T-helper 2 cell treated with Interferon-gamma antibody and Interleukin-4, amounts not matched to agents 5 μg/mL and 100 μg/mL, for 36 hours (primary cell): ENCODE measurements around the gene TYMP.
"Not testable (repeated sequence)": the region's sequence is repeated elsewhere in the genome, so short reads cannot be mapped to it uniquely, and the experiment has no call there.

Experiments used
- DNase-seq: peaks from one replicate; pipeline ENCODE4 v3.0.0; 2021; ENCODE audit warnings: low spot score
- H3K27ac Mint-ChIP-seq: one replicate; pipeline ENCODE4 v1.8.0; 2021; ENCODE audit warnings: mild to moderate bottlenecking, mixed read lengths
- H3K27me3 Mint-ChIP-seq: one replicate; pipeline ENCODE4 v1.8.0; 2021; ENCODE audit warnings: low read depth, mixed read lengths
- H3K36me3 Mint-ChIP-seq: one replicate; pipeline ENCODE4 v1.8.0; 2021; ENCODE audit warnings: low read depth, mixed read lengths
- H3K4me1 Mint-ChIP-seq: one replicate; pipeline ENCODE4 v1.8.0; 2021; ENCODE audit warnings: low read depth, mixed read lengths
- H3K4me3 Mint-ChIP-seq: one replicate; pipeline ENCODE4 v1.8.0; 2022; ENCODE audit warnings: mild to moderate bottlenecking, moderate library complexity, mixed read lengths
- H3K9me3 Mint-ChIP-seq: one replicate; pipeline ENCODE4 v1.8.0; 2021; ENCODE audit warnings: mixed read lengths

The TYMP gene

DNA sequence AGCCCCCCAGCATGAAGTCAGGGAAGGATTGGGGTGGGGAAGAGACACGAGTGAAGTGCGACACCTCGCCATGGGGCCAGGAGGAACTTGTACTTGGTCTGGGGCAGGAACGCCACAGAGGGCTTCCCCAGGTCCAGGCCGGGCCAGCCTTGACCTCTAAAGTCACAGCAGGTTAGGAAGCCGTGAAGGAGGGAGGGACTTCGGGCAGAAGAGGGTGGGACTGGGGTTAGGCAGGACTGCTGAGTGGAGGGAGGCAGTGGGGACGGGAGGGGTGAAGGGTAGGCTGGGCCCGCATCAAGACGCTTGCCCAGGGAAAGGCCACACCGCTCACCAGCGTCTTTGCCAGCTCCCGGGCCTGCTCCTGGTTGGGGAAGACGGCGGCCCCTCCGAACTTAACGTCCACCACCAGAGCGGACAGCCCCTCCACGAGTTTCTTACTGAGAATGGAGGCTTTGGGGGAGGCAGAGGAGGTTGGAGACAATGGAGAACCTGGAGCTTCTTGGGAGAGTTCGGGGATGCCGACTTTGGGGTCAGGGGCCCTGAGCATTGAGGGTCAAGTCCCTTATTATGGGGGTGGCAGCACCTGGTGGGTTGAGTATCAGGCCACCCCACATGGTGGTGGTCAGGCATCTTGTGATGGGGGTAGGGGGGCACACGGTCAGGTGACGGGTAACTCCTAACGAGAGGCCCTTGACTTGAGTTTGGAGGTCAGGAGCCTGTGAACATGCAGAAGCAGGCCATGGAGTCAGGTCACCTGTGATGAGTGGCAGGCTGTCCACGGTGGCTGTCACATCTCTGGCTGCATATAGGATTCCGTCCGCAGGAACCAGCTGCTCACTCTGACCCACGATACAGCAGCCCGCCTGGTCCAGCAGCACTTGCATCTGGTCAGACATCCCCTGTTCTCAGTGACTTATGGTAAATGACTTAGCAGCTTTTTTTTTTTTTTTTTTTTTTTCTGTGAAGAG is 2.7 kb downstream of the TYMP start:
- peak overlapping the region; percentile 82 for H3K4me3 Mint-ChIP-seq
- H3K27ac Mint-ChIP-seq = peak overlapping the region; percentile 82
- no peaks in the 10 kb centered on the region for H3K9me3 Mint-ChIP-seq

DNA sequence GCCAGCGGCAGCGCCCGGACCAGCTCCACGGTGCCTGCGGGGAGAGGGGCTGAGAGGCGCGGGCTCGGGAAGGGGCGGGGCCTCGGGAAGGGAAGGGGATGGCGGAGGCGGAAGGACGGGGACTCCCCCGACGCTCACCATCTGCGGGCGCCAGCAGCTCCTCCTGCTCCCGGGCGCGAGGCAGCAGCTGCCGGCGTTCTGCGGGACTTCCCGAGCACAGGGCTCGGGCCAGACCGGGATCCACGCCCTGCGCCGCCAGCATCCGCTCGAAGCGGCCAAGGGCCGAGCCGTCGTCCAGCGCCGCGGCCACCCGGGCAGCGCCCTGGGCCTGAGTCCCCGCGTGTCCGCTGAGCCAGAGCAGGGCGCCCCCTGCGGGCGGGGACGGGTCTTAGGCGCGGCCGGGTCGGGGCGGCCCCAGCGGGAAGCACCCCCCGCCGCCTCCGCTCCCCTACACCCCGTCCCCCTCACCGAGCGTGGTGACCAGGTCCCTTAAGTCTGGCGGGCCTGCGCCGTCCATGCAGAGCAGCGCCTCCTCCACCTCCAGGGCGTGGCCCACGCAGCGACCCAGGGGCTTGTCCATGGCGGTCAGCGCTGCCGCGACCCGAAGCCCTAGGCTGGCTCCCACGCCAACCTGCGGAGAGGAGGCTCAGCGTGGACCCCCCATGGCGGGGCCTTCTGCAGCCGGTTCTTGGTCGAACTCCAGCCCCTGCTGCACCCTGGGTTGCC is 3.5 kb downstream of the TYMP start:
- H3K9me3 Mint-ChIP-seq = no peaks in the 10 kb centered on the region

More for the DNA sequence above, 2.7 kb downstream of the TYMP start:
- H3K27me3 Mint-ChIP-seq = no peaks in the 10 kb centered on the region
- DNase-seq = peak; percentile 43
- H3K36me3 Mint-ChIP-seq = peaks cover 28% of the 10 kb centered on the region
- peaks cover 28% of the 10 kb centered on the region for H3K4me1 Mint-ChIP-seq

DNA sequence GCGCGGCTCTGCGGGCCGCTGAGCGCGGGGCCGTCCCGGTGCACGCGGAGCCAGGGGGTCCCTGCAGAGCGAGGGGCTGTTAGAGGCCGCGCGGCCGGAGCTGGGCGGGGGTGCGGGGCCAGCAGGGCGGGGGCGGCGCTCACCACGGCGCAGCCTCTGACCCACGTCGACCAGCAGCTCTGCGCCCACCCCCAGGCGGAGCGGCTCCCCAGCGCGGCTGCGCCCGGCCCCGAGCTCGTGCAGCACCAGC is 4.0 kb downstream of the TYMP start:
- Mint-ChIP-seq H3K4me1 (peaks cover 28% of the 10 kb centered on the region), H3K27ac (peak overlapping the region; percentile 83), H3K9me3 (no peaks in the 10 kb centered on the region), H3K27me3 (no peaks in the 10 kb centered on the region), H3K36me3 (peaks cover 28% of the 10 kb centered on the region), H3K4me3 (peak overlapping the region; percentile 96)
- no peak for DNase-seq

More for the DNA sequence above, 3.5 kb downstream of the TYMP start:
- DNase-seq = peak; percentile 85
- Mint-ChIP-seq H3K27me3 (no peaks in the 10 kb centered on the region), H3K4me1 (peaks cover 28% of the 10 kb centered on the region), H3K36me3 (peaks cover 28% of the 10 kb centered on the region), H3K27ac (peak overlapping the region; percentile 82), H3K4me3 (peak overlapping the region; percentile 82)

DNA sequence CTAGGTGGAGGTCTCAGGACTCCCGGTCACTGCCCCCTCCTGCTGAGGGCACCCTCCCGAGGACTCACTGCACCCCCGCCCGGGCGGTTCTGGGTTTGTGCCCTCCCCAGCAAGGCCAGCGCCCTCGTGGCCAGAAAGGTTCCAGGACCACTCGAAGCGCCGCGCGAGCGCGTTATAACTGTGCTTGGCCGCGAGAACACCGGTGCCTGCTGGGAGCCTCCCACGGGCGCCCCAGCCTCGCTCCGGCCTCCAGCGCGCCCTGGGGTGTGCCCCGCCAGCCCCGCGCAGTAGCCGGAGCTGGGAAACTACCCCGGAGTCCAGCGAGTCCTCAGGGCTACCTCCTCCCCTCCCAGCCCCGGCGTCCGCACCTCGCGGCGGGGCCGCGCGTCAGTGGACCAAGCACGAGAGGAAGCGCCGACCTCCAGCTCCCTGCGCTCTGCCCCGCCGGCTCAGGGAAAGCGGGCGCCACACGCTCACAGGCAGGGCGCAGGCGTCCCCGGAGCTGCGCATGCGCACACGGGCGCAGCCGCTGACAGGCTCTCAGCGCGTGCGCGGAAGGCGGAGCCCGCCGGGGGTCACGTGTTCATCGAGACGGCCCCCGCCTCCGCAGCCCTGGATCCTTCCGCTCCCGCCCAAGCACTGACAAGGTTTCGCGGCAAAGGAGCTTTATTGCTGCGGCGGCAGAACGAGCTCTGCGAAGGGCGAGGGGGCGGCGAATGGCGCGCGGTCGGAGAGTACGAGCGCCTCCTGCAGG is 4.5 kb downstream of the TYMP start, which contains the start of gene SCO2:
Gene SCO2, minus strand, starts transcription at position 495 of the 754 bp plus-strand sequence. CDS start 1,187 bp downstream, outside the sequence.
- Mint-ChIP-seq H3K4me1 (peaks cover 28% of the 10 kb centered on the region), H3K27me3 (no peaks in the 10 kb centered on the region), H3K27ac (peak within 1 kb of the TSS; percentile 92), H3K36me3 (peaks cover 27% of the 10 kb centered on the region), H3K9me3 (no peaks in the 10 kb centered on the region), H3K4me3 (peak within 1 kb of the TSS; percentile 96)
- peak; percentile 99 for DNase-seq

DNA sequence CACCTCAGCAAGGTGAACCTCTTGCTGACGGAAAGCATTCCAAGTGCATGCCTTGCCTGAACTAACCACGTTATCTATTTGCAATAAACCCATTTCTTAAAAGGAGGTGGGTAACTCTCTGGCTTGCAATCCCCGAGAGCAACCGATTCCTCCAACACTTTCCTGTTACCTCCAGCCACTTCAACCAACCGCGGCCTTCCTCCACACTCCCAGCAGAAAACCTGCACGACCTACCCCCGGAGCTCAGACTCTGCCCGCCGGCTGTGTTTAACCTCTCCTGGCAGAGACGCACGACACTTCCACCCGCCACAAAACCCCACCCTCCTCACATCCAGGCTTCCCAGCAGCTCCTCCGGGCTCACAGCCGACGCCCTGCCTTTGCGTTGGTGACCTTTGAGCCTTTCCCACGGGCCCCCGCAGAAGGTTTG is 5.1 kb downstream of the TYMP start:
- Mint-ChIP-seq H3K9me3 (no peaks in the 10 kb centered on the region), H3K4me3 (peak overlapping the region; percentile 96), H3K27ac (peak overlapping the region; percentile 92), H3K27me3 (no peaks in the 10 kb centered on the region), H3K36me3 (peaks cover 30% of the 10 kb centered on the region), H3K4me1 (peaks cover 28% of the 10 kb centered on the region)
- DNase-seq = no peak

DNA sequence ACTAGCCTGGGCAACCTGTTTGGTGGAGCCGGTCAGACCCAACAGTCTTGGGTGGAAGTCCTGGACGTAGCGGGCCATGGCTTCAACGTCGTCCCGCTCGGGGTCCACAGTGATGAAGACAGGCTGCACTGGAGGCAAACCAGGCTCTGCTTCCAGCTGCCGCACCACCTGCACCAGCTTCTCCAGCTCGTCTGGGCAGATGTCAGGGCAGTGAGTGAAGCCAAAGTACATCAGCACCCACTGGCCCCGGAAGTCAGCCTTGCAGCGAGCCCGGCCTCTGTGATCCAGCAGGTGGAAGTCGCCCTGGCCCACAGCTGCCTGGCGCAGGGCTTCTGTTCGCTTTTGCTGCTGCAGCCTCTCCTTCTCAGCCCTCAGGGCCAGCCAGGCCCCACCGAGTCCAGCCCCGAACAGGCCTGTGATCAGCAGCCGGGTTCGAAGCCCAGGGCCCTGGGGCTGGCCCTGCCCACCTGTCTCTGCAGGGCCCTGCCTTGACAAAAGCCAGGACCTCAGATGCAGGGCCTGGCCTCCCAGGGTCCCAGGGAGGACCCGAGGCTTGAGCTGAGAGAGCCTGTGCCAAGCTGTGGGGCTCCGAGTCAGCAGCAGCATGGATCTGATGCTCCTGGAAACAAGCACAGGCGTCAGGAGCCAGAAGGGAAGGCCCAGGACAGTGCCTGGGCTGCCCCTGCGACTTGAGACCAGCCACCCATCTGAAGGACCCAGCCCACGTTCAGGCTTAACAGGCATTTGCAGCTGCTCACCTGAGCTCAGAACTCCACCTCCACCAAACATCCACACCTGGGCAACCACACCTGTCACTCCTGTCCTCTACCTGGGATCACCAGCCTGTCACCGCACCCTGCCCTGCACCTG is 5.8 kb downstream of the TYMP start:
- peaks cover 34% of the 10 kb centered on the region for H3K36me3 Mint-ChIP-seq
- H3K4me3 Mint-ChIP-seq = peak overlapping the region; percentile 96
- H3K9me3 Mint-ChIP-seq = no peaks in the 10 kb centered on the region
- no peaks in the 10 kb centered on the region for H3K27me3 Mint-ChIP-seq
- no peak for DNase-seq
- H3K4me1 Mint-ChIP-seq = peaks cover 28% of the 10 kb centered on the region
- H3K27ac Mint-ChIP-seq = peak overlapping the region; percentile 92

DNA sequence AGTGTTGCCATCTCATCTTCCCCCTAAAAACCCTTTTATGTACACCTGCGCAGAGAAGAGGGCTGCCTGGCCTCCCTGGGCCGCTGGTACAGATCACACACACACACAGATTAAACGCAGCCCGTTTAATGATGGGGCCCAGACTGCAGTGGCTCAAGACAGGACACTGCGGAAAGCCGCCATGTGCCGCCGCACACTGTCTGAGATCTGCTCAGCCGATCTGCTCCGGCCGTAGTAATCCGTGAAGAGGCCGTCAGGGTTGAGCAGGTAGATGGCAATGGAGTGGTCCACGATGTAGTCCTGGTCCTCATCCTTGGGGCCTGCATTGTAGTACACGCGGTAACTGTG is 6.4 kb downstream of the TYMP start:
- no peak overlapping the region for H3K4me3 Mint-ChIP-seq
- peak overlapping the region; percentile 31 for H3K27ac Mint-ChIP-seq
- DNase-seq = no peak
- H3K27me3 Mint-ChIP-seq = no peaks in the 10 kb centered on the region
- peaks cover 25% of the 10 kb centered on the region for H3K4me1 Mint-ChIP-seq
- H3K36me3 Mint-ChIP-seq = peaks cover 35% of the 10 kb centered on the region
- H3K9me3 Mint-ChIP-seq = no peaks in the 10 kb centered on the region

DNA sequence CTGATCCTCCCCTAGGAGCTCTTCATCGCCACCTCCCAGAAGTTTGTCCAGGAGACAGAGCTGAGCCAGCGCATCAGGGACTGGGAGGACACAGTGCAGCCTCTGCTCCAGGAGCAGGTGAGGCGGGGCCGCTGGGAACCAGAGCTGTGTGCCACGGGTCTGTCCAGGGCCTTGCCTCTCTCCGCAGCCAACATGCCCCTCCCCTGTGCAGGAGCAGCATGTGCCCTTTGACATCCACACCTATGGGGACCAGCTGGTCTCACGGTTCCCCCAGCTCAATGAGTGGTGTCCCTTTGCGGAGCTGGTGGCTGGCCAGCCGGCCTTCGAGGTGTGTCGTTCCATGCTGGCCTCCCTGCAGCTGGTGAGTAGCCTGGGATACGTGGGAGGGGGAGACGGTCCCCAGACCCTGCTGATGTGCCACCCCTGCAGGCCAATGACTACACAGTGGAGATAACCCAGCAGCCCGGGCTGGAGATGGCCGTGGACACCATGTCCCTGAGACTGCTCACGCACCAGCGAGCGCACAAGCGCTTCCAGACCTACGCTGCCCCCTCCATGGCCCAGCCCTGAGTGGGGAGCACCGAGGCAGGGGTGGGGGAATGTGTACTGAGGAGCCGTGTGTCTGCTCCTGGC is 6.9 kb downstream of the TYMP start:
- Mint-ChIP-seq H3K27ac (no peak overlapping the region), H3K36me3 (peaks cover 33% of the 10 kb centered on the region), H3K4me1 (peaks cover 22% of the 10 kb centered on the region), H3K27me3 (no peaks in the 10 kb centered on the region), H3K4me3 (no peak overlapping the region), H3K9me3 (no peaks in the 10 kb centered on the region)
- DNase-seq = no peak

DNA sequence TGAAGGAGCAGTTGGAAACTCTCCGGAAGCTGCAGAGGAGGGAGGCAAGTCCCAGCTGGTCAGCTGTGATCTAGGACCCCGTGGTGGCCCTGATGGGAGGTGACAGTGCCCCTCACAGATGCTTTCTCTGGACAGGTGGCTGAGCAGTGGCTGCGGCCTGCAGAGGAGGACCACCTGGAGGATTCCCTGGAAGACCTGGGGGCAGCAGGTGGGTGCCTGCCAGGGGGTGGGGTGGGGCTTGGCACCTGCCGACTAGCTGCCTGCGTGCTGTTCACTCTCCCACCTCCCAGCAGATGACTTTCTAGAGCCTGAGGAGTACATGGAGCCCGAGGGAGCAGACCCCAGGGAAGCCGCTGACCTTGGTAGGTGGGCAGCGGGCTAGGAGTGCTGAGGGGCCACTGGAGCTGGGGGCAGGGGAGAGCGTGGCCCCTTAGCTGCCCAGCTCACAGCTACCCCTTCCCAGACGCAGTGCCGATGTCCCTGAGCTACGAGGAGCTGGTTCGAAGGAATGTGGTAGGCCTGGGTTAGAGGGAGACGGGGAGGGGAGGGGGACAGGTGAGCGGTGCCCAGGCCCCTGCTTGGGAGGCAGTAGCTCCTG is 7.5 kb downstream of the TYMP start:
- no peaks in the 10 kb centered on the region for H3K9me3 Mint-ChIP-seq
- DNase-seq = no peak
- peaks cover 32% of the 10 kb centered on the region for H3K36me3 Mint-ChIP-seq
- H3K27ac Mint-ChIP-seq = no peak overlapping the region
- peaks cover 15% of the 10 kb centered on the region for H3K4me1 Mint-ChIP-seq
- H3K4me3 Mint-ChIP-seq = no peak overlapping the region
- no peaks in the 10 kb centered on the region for H3K27me3 Mint-ChIP-seq

DNA sequence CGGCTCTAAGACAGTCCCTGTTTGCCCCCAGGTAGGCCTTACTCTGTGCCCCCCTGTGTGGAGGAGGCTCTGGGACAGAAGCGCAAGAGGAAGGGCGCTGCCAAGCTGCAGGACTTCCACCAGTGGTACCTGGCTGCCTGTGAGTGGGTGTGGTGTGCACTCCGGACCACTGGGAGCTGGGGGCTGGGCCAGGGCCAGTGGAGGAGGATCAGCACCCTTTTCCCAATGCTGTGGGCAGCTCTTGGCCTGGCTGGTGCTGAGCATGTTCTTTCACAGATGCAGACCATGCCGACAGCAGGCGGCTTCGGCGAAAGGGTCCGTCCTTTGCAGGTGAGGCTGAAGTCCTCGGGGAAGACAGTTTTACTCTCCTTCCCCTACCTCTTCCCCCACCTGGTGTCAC is 8.1 kb downstream of the TYMP start:
- Mint-ChIP-seq H3K4me1 (peaks cover 9% of the 10 kb centered on the region), H3K27ac (no peak overlapping the region), H3K36me3 (peaks cover 28% of the 10 kb centered on the region), H3K27me3 (no peaks in the 10 kb centered on the region), H3K4me3 (no peak overlapping the region), H3K9me3 (no peaks in the 10 kb centered on the region)
- no peak for DNase-seq

DNA sequence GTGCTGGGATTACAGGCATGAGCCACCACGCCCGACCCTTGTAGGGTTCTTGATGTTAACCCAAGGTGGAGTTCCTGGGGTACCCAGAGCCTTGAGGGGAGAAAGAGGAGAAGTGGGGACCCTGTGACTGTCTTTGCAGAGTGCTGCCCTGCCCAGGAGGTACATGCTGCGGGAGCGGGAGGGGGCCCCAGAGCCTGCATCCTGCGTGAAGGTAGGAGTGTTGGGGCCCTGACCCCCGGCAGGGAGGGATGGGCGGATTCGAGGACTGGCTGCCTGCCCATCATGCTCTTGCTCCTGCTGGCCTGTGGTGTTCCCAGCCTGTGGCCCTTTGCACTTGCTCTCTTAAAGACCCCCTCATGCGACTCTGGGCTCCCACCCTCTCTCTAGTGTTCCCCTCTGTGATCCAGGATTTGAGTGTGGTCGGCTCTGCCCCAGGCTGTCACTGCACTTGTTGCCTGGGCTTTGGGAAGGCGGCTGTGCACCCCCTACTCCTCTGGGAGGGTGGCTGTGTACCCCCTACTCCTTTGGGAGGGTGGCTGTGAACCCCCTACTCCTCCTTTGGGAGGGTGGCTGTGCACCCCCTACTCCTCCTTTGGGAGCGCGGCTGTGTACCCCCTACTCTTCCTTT is 8.9 kb downstream of the TYMP start:
- Mint-ChIP-seq H3K4me3 (no peak overlapping the region), H3K27ac (no peak overlapping the region), H3K9me3 (no peaks in the 10 kb centered on the region), H3K27me3 (no peaks in the 10 kb centered on the region), H3K4me1 (peaks cover 8% of the 10 kb centered on the region), H3K36me3 (peaks cover 28% of the 10 kb centered on the region)
- DNase-seq = no peak

DNA sequence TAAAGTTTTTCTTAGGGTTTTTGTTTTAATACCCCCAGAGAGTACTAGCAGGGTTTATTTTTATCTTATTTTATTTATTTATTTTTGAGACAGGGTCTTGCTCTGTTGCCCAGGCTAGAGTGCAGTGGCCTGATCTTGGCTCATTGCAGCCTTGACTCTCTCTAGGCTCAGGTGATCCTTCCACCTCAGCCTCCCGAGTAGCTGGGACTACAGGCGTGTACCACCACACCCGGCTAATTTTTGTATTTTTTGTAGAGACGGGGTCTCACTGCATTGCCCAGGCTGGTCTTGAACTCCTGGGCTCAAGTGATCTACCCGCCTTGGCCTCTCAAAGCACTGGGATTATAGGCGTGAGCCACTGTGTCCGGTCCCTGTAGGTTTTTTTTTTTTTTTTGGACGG is 9.6 kb downstream of the TYMP start:
- H3K27ac Mint-ChIP-seq, H3K9me3 Mint-ChIP-seq, H3K27me3 Mint-ChIP-seq, DNase-seq, H3K4me1 Mint-ChIP-seq, H3K4me3 Mint-ChIP-seq: not testable (repeated sequence)
- peaks cover 30% of the 10 kb centered on the region for H3K36me3 Mint-ChIP-seq
